Measurements from ENCODE around the gene FFAR2. TPM values are rescaled to one million over a fixed set of nuclear protein-coding genes. Genes with fewer than 3 reads are reported as not detected.

The FFAR2 gene
- polyA plus RNA-seq, 1 donor, result 0.65 TPM

GRCh38 chr19:35490364-35490763 is 42.3 kb downstream of the FFAR2 start, which contains the start of gene KRTDAP:
Gene KRTDAP (minus strand): TSS chr19:35490464. CDS start chr19:35490442, 22 bp downstream.
- no peak for DNase-seq

- no peak for DNase-seq
Measured at GRCh38 chr19:35491836-35492360, 43.8 kb downstream of the FFAR2 start.

- no peak for DNase-seq
Measured at GRCh38 chr19:35493971-35494370, 45.9 kb downstream of the FFAR2 start.

GRCh38 chr19:35495107-35496064 is 47.3 kb downstream of the FFAR2 start:
- peak; percentile 58 for DNase-seq

- no peak for DNase-seq
Measured at GRCh38 chr19:35497406-35497805, 49.3 kb downstream of the FFAR2 start.

- no peak for DNase-seq
Measured at GRCh38 chr19:35498220-35498619, 50.2 kb downstream of the FFAR2 start.

GRCh38 chr19:35498984-35499527 is 51.0 kb downstream of the FFAR2 start:
- no peak for DNase-seq

- DNase-seq, result no peak
Measured at GRCh38 chr19:35500611-35501010, 52.6 kb downstream of the FFAR2 start.

Other genes with a start within 250 kb of the FFAR2 start
- gene FAM187B, start 219.5 kb upstream of the FFAR2 start, polyA plus RNA-seq (ENCODE audit: insufficient read length), result not detected
- 5.3 TPM for gene LSR, start 199.3 kb upstream of the FFAR2 start, polyA plus RNA-seq (ENCODE audit: insufficient read length)
- 119 TPM for gene USF2, start 179.3 kb upstream of the FFAR2 start, polyA plus RNA-seq (ENCODE audit: insufficient read length)
- gene HAMP, start 165.7 kb upstream of the FFAR2 start, polyA plus RNA-seq (ENCODE audit: insufficient read length), result 0.31 TPM
- gene MAG, start 156.1 kb upstream of the FFAR2 start, polyA plus RNA-seq (ENCODE audit: insufficient read length), result 0.84 TPM
- gene CD22, start 119.1 kb upstream of the FFAR2 start, polyA plus RNA-seq (ENCODE audit: insufficient read length), result 0.72 TPM
- gene FFAR1, start 100.4 kb upstream of the FFAR2 start, polyA plus RNA-seq (ENCODE audit: insufficient read length), result not detected
- gene FFAR3, start 89.8 kb upstream of the FFAR2 start, polyA plus RNA-seq (ENCODE audit: insufficient read length), result not detected
- not detected for gene GPR42, start 77.2 kb upstream of the FFAR2 start, polyA plus RNA-seq (ENCODE audit: insufficient read length)
- 6.6 TPM for gene KRTDAP, start 42.2 kb downstream of the FFAR2 start, polyA plus RNA-seq (ENCODE audit: insufficient read length)
- 4.2 TPM for gene DMKN, start 65.4 kb downstream of the FFAR2 start, polyA plus RNA-seq (ENCODE audit: insufficient read length)
- gene SBSN, start 80.1 kb downstream of the FFAR2 start, polyA plus RNA-seq (ENCODE audit: insufficient read length), result 0.74 TPM
- gene GAPDHS, start 85.2 kb downstream of the FFAR2 start, polyA plus RNA-seq (ENCODE audit: insufficient read length), result not detected
- gene TMEM147, start 97.4 kb downstream of the FFAR2 start, polyA plus RNA-seq (ENCODE audit: insufficient read length), result 48.9 TPM
- not detected for gene ATP4A, start 115.4 kb downstream of the FFAR2 start, polyA plus RNA-seq (ENCODE audit: insufficient read length)
- gene PMIS2, start 137.9 kb downstream of the FFAR2 start, polyA plus RNA-seq (ENCODE audit: insufficient read length), result not detected
- 13.7 TPM for gene HAUS5, start 164.5 kb downstream of the FFAR2 start, polyA plus RNA-seq (ENCODE audit: insufficient read length)
- 50.1 TPM for gene RBM42, start 180.8 kb downstream of the FFAR2 start, polyA plus RNA-seq (ENCODE audit: insufficient read length)
- 3.4 TPM for gene ETV2, start 193.5 kb downstream of the FFAR2 start, polyA plus RNA-seq (ENCODE audit: insufficient read length)
- gene COX6B1, start 200.1 kb downstream of the FFAR2 start, polyA plus RNA-seq (ENCODE audit: insufficient read length), result 256 TPM
- 0.32 TPM for gene UPK1A, start 218.3 kb downstream of the FFAR2 start, polyA plus RNA-seq (ENCODE audit: insufficient read length)

Data from hindlimb muscle (tissue), 1 donor.